PC-3 (cell line): ENCODE results near the gene ADGRL3.

ENCODE experiments used
- CTCF ChIP-seq: fragments of 300-600 bp; sonication (generic); conservative IDR thresholded peaks from 2 replicates; pipeline ENCODE4 v1.5.1; 2017; ENCODE audit warnings: antibody characterized with exemption, low read depth, mild to moderate bottlenecking, low read length
- EZH2 ChIP-seq: fragments of 300-600 bp; sonication (generic); IDR thresholded peaks from one replicate; pipeline ENCODE4 v1.6.1; 2017; ENCODE audit warnings: antibody characterized with exemption, mild to moderate bottlenecking, low read length; ENCODE audit not compliant: unreplicated experiment
- EZH2phosphoT487 ChIP-seq: fragments of 300-600 bp; sonication (generic); IDR thresholded peaks from 2 replicates; pipeline ENCODE4 v1.6.1; 2018; ENCODE audit warnings: mild to moderate bottlenecking, antibody characterized with exemption, low read length, borderline replicate concordance

DNA sequence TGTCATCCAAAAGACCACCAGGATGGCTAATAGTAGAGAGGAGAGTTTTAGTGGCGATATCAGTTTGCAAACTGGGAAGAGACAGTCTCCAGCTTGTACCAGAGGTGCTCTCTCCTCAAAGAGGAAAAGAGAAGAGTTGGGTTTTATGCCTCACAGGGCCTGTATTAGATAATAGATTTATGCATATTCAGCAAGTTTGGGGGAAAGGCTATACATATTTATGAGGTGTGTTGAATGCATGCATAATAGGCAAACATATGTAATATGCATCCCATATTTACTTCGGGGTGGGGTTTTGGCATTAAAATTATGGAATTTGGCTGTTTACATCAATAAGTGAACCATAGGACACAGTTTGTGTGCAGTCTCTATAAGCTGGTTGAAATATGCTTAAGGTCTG lies 22.8 kb upstream of the ADGRL3 start:
- TF ChIP-seq CTCF (no peak), EZH2phosphoT487 (no peak), EZH2 (no peak)
